Heart right ventricle (tissue), 16 donors: Measurements from ENCODE around the gene KCTD10. TPM values are rescaled to one million over a fixed set of nuclear protein-coding genes. Genes with fewer than 3 reads are reported as not detected.

Source experiments
- ATAC-seq, 8 donors: fragments of 200-7000 bp; cut with Tn5 transposase; one replicate each; pipeline ENCODE4 v1.9.1; 2020; ENCODE audit warnings: mild to moderate bottlenecking in 8 of 8, moderate library complexity in 8 of 8, moderate number of reproducible peaks in 1 of 8
- DNase-seq, 2 donors: peaks; one replicate each; pipeline ENCODE4 v3.0.0-alpha.2; 2020
- H3K27ac ChIP-seq, 10 donors: fragments of 200-600 bp; sonication (generic) in 2 of 10; one replicate each; pipeline versions ENCODE4 v1.5.0 to v1.8.0; 2020 to 2022; ENCODE audit warnings: mild to moderate bottlenecking in 3 of 10
- H3K27me3 ChIP-seq, 7 donors: fragments of 200-600 bp; one replicate each; pipeline ENCODE4 v1.8.0; 2021 to 2022; ENCODE audit warnings: mild to moderate bottlenecking in 2 of 7
- H3K36me3 ChIP-seq, 9 donors: fragments of 200-600 bp; sonication (generic) in 1 of 9; one replicate each; pipeline versions ENCODE4 v1.5.0 to v1.8.0; 2020 to 2022; ENCODE audit warnings: mild to moderate bottlenecking in 2 of 9
- H3K4me1 ChIP-seq, 9 donors: fragments of 200-600 bp; sonication (generic) in 1 of 9; one replicate each; pipeline versions ENCODE4 v1.5.0 to v1.8.0; 2020 to 2022; ENCODE audit warnings: mild to moderate bottlenecking in 4 of 9
- H3K4me3 ChIP-seq, 10 donors: fragments of 200-600 bp; sonication (generic) in 2 of 10; one replicate each; pipeline versions ENCODE4 v1.5.0 to v1.8.0; 2020 to 2022; ENCODE audit warnings: mild to moderate bottlenecking in 7 of 10, moderate library complexity in 2 of 10
- H3K9me3 ChIP-seq, 11 donors: fragments of 200-600 bp in 10 of 11; sonication (generic) in 2 of 11; one replicate each; pipeline versions ENCODE4 v1.5.0 to v1.8.0; 2013 to 2022; ENCODE audit warnings: mild to moderate bottlenecking in 2 of 11, control low read depth in 1 of 11, moderate library complexity in 1 of 11
- CTCF ChIP-seq, 9 donors: fragments of 200-600 bp; sonication (generic) in 2 of 9; IDR thresholded peaks; one replicate each; pipeline versions ENCODE4 v1.5.0 to v1.8.0; 2021 to 2022; ENCODE audit warnings: antibody characterized with exemption in 9 of 9, mild to moderate bottlenecking in 5 of 9, moderate library complexity in 1 of 9
- WGBS, 2 donors: extraction: QIAGEN DNeasy Blood & Tissue Kit; methylation state at CpG; one replicate each; pipeline ENCODE4 v1.1.7; 2013; ENCODE audit warnings: inconsistent platforms in 1 of 2; 5-methylcytosine and 5-hydroxymethylcytosine counted together
- intact Hi-C, 10 donors: fragments of 100-400 bp; cut with DNase I; formaldehyde crosslinking; loops; one replicate each; pipeline versions ENCODE4 v1.11.1 to v1.14.2; 2022
- long read RNA-seq, 3 donors: library from polyadenylated mRNA; unstranded; transcript quantifications; one replicate each; pipeline ENCODE4 v2.0.0, GENCODE V29; 2020 to 2021
- polyA plus RNA-seq, 2 donors: library from polyadenylated mRNA; stranded (reverse); fragments of 200-250 nt; gene quantifications; one replicate each; pipeline ENCODE4 v1.2.3, GENCODE V29; 2013
- total RNA-seq, 10 donors: library from RNA; stranded (reverse); fragmentation: NEBNext Ultra II Directional in 3 of 10; extraction: Animal tissue kit (Norgen Biotek cat#: 25700) in 3 of 10; gene quantifications; one replicate each; pipeline versions ENCODE4 v1.2.1 to v1.2.4, GENCODE V29; 2021 to 2023
- donor health status: Arrhythmogenic right ventricular cardiomyopathy.
- donor health status: ischemic (EF 13 %, LVEDD 7.1; RV severe dilation, severe dysfunction).
- donor health status: healthy with polysubstance abuse.
- donor health status: DM: no; HTN: yes; CAD: no.
- donor health status: DM: no; HTN: no; CAD: no.
- donor health status: ischemic (EF 25% LVEDD 6.9; RV normal size, moderate dysfunction).
- donor health status: ischemic (EF 25% LVEDD 5.7; RV mildly dilated, moderate dysfunction).
- donor health status: healthy.
- donor health status: DM: yes; HTN: yes; CAD: no.
- donor health status: Ischemic cardiomyopathy.
- donor health status: ischemic (EF 35%, LVEDD 5.7; RV mildly dilated, moderate dysfunction).
- donor health status: nonischemic (EF 11% LVEDD 7.7; RV severe dilation, severe dysfunction).
- donor health status: DM: yes; HTN: yes; CAD: no.
- donor health status: PGD.
- donor health status: ischemic (EF 29% LVEDD 5.4; RV normal size, mild dysfunction).
- donor health status: nonischemic (EF 23%, LVEDD 6.1; RV moderate dilation, normal function).

KCTD10 gene, protein sequence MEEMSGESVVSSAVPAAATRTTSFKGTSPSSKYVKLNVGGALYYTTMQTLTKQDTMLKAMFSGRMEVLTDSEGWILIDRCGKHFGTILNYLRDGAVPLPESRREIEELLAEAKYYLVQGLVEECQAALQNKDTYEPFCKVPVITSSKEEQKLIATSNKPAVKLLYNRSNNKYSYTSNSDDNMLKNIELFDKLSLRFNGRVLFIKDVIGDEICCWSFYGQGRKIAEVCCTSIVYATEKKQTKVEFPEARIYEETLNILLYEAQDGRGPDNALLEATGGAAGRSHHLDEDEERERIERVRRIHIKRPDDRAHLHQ
- 10 to 100 TPM; 21.5 to 64.9 (median 33.8) TPM for total RNA-seq
- polyA plus RNA-seq = 10 to 100 TPM; 13.6 to 16.6 TPM
- long read RNA-seq, donor 1, full-length matches to known transcripts = 8 of 25 reads
- long read RNA-seq, donor 1, partial matches to known transcripts = 0 of 25 reads
- long read RNA-seq, donor 1, other reads (novel, unspliced or antisense) = 17 of 25 reads
- long read RNA-seq, donor 2, full-length matches to known transcripts = 5 of 25 reads
- long read RNA-seq, donor 2, partial matches to known transcripts = 0 of 25 reads
- long read RNA-seq, donor 2, other reads (novel, unspliced or antisense) = 20 of 25 reads
- long read RNA-seq, donor 3, full-length matches to known transcripts = 47 of 132 reads
- long read RNA-seq, donor 3, partial matches to known transcripts = 13 of 132 reads
- long read RNA-seq, donor 3, other reads (novel, unspliced or antisense) = 72 of 132 reads

- Histone ChIP-seq H3K36me3 (peaks cover 0 to 24% (median 2%) of the 10 kb centered on the region in 9 donors), H3K4me1 (peaks cover 8 to 63% (median 56%) of the 10 kb centered on the region in 9 donors), H3K27ac (peak within 1 kb of the TSS; percentile 92 to 100 (median 98)), H3K27me3 (no peaks in the 10 kb centered on the region), H3K9me3 (no peaks in the 10 kb centered on the region), H3K4me3 (peak within 1 kb of the TSS; percentile 73 to 99 (median 88))
- peak in 4 of 9 donors; percentile 14 to 37 (median 18) for TF ChIP-seq CTCF (IDR thresholded peaks at IDR 0.05)
- peak; percentile 89 to 91 for DNase-seq
- 0 to 1% methylated on average over 54 of the region's 54 CpGs for WGBS, 2 donors
- ATAC-seq = peak; percentile 97 to 100 (median 99)
- intact Hi-C loops = loop anchor here in 9 of 10 donors (1.0 to 5.0 kb wide), 5 partner anchors 10 to 49 kb away; no protein-coding TSS in a partner anchor
These were observed at the start of gene KCTD10, which contains the start of gene UBE3B for GRCh38 chr12:109477185-109477962. KCTD10 (minus strand) TSS chr12:109477300; CDS start chr12:109477262, 38 bp downstream. UBE3B (plus strand) TSS chr12:109477634; CDS start chr12:109483552, 5,918 bp downstream.

- Histone ChIP-seq H3K4me3 (no peak overlapping the region), H3K9me3 (no peaks in the 10 kb centered on the region), H3K4me1 (peaks cover 0 to 30% (median 12%) of the 10 kb centered on the region in 9 donors), H3K27ac (no peak overlapping the region), H3K36me3 (peaks cover 0 to 100% (median 66%) of the 10 kb centered on the region in 9 donors), H3K27me3 (no peaks in the 10 kb centered on the region)
- no peak for ATAC-seq
- DNase-seq = no peak
- intact Hi-C loops = loop anchor here in 1 of 10 donors (10.0 kb wide), 1 partner anchor 50 kb away; the partner anchor contains the start of genes MMAB and MVK
- TF ChIP-seq CTCF (IDR thresholded peaks at IDR 0.05) = no peak
- 89 to 94% methylated on average over 3 of the region's 3 CpGs for WGBS, 2 donors
These were observed 48.1 kb upstream of the KCTD10 start for GRCh38 chr12:109525279-109525585.

- Histone ChIP-seq H3K9me3 (no peaks in the 10 kb centered on the region), H3K27me3 (no peaks in the 10 kb centered on the region), H3K4me3 (no peak overlapping the region), H3K4me1 (peaks cover 0 to 31% (median 17%) of the 10 kb centered on the region in 9 donors), H3K27ac (no peak overlapping the region), H3K36me3 (peaks cover 0 to 100% (median 64%) of the 10 kb centered on the region in 9 donors)
- no peak for TF ChIP-seq CTCF (IDR thresholded peaks at IDR 0.05)
- no peak for DNase-seq
- no peak for ATAC-seq
- intact Hi-C loops = loop anchor here in 6 of 10 donors (5.0 to 10.0 kb wide), 3 partner anchors 48 to 68 kb away; partner anchors contain the start of genes MMAB (in 2 of the 6) and MVK (in 2 of the 6)
- WGBS, 2 donors = 89 to 92% methylated on average over 26 of the region's 26 CpGs
These were observed 47.6 kb upstream of the KCTD10 start for GRCh38 chr12:109524466-109525278.
